DOHH2 (cell line): ENCODE results near the gene PPP1R13B.

Experiments
- H3F3A ChIP-seq: fragments of 200-600 bp; sonication (generic), shearing (Covaris generic); 2 replicates; pipeline ENCODE4 v1.6.0; 2016; ENCODE audit warnings: antibody characterized with exemption, mild to moderate bottlenecking; ENCODE audit not compliant: control insufficient read depth, insufficient read depth
- H3K27ac ChIP-seq: fragments of 200-600 bp; sonication (generic); 2 replicates; pipeline ENCODE4 v1.5.1; 2014; ENCODE audit warnings: low read depth, mild to moderate bottlenecking, low read length, moderate library complexity
- H3K27me3 ChIP-seq: fragments of 200-600 bp; sonication (generic); 2 replicates; pipeline ENCODE4 v1.6.1; 2014; ENCODE audit warnings: mild to moderate bottlenecking, low read length, mixed read lengths; ENCODE audit not compliant: control insufficient read depth
- H3K36me3 ChIP-seq: fragments of 200-600 bp; sonication (generic); 2 replicates; pipeline ENCODE4 v1.6.1; 2014; ENCODE audit warnings: mild to moderate bottlenecking, low read length, moderate library complexity, mixed read lengths; ENCODE audit not compliant: control insufficient read depth
- H3K4me1 ChIP-seq: fragments of 200-600 bp; sonication (generic); 2 replicates; pipeline ENCODE4 v1.6.1; 2014; ENCODE audit warnings: mild to moderate bottlenecking, low read length, mixed read lengths; ENCODE audit not compliant: control insufficient read depth
- H3K4me2 ChIP-seq: fragments of 200-600 bp; sonication (generic); 2 replicates; pipeline ENCODE4 v1.6.0; 2014; ENCODE audit warnings: mild to moderate bottlenecking, low read length, moderate library complexity
- H3K4me3 ChIP-seq: fragments of 200-600 bp; sonication (generic); 2 replicates; pipeline ENCODE4 v1.5.1; 2014; ENCODE audit warnings: mild to moderate bottlenecking, low read length, mixed read lengths
- H3K79me2 ChIP-seq: fragments of 200-600 bp; sonication (generic); 2 replicates; pipeline ENCODE4 v1.6.1; 2014; ENCODE audit warnings: mild to moderate bottlenecking, low read length, mixed read lengths; ENCODE audit not compliant: control insufficient read depth
- H3K9me2 ChIP-seq: fragments of 200-600 bp; sonication (generic); replicated peaks from 2 replicates; pipeline ENCODE4 v1.6.1; 2014; ENCODE audit warnings: mild to moderate bottlenecking, low read length, mixed read lengths; ENCODE audit not compliant: control insufficient read depth
- H3K9me3 ChIP-seq: fragments of 200-600 bp; sonication (generic); 2 replicates; pipeline ENCODE4 v1.6.1; 2014; ENCODE audit warnings: antibody characterized with exemption, low read length, mixed read lengths; ENCODE audit not compliant: control insufficient read depth, insufficient read depth
- H4K20me1 ChIP-seq: fragments of 200-600 bp; sonication (generic); 2 replicates; pipeline ENCODE4 v1.6.0; 2014; ENCODE audit warnings: low read depth, mild to moderate bottlenecking, antibody characterized with exemption, low read length, moderate library complexity; ENCODE audit not compliant: control insufficient read depth, insufficient read depth
- EZH2phosphoT487 ChIP-seq: fragments of 200-600 bp; sonication (generic); IDR thresholded peaks from 2 replicates; pipeline ENCODE4 v1.6.1; 2017; ENCODE audit warnings: borderline replicate concordance, mild to moderate bottlenecking, antibody characterized with exemption, low read length, moderate library complexity, mixed read lengths
- TF ChIP-seq, protein P1 (sequence below): fragments of 200-600 bp; sonication (generic); IDR thresholded peaks from one replicate; pipeline ENCODE4 v1.5.1; 2014; ENCODE audit warnings: antibody characterized with exemption, mild to moderate bottlenecking, low read depth, low read length; ENCODE audit not compliant: poor library complexity, severe bottlenecking

The PPP1R13B gene

GRCh38 chr14:103702497-103703432, 144.6 kb downstream of the PPP1R13B start:
- no peaks in the 10 kb centered on the region; the same call in 1 of the 2 replicates for H4K20me1 ChIP-seq
- H3F3A ChIP-seq = peaks cover 6% of the 10 kb centered on the region; the same call in 1 of the 2 replicates
- H3K4me1 ChIP-seq = peaks cover 58% of the 10 kb centered on the region
- H3K4me3 ChIP-seq = no peak overlapping the region
- no peaks in the 10 kb centered on the region for H3K27me3 ChIP-seq
- peaks cover 32% of the 10 kb centered on the region for H3K79me2 ChIP-seq
- H3K27ac ChIP-seq = peak overlapping the region; percentile 57
- peaks cover 93% of the 10 kb centered on the region for H3K36me3 ChIP-seq
- H3K9me3 ChIP-seq = no peaks in the 10 kb centered on the region
- H3K4me2 ChIP-seq = 0 out of 2 replicates have a peak overlapping the region, but pooled peaks have one; percentile 34
- TF ChIP-seq, protein P1, sequence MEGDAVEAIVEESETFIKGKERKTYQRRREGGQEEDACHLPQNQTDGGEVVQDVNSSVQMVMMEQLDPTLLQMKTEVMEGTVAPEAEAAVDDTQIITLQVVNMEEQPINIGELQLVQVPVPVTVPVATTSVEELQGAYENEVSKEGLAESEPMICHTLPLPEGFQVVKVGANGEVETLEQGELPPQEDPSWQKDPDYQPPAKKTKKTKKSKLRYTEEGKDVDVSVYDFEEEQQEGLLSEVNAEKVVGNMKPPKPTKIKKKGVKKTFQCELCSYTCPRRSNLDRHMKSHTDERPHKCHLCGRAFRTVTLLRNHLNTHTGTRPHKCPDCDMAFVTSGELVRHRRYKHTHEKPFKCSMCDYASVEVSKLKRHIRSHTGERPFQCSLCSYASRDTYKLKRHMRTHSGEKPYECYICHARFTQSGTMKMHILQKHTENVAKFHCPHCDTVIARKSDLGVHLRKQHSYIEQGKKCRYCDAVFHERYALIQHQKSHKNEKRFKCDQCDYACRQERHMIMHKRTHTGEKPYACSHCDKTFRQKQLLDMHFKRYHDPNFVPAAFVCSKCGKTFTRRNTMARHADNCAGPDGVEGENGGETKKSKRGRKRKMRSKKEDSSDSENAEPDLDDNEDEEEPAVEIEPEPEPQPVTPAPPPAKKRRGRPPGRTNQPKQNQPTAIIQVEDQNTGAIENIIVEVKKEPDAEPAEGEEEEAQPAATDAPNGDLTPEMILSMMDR = no peak
- TF ChIP-seq EZH2phosphoT487 = no peak
- H3K9me2 ChIP-seq = no peaks in the 10 kb centered on the region

DNA sequence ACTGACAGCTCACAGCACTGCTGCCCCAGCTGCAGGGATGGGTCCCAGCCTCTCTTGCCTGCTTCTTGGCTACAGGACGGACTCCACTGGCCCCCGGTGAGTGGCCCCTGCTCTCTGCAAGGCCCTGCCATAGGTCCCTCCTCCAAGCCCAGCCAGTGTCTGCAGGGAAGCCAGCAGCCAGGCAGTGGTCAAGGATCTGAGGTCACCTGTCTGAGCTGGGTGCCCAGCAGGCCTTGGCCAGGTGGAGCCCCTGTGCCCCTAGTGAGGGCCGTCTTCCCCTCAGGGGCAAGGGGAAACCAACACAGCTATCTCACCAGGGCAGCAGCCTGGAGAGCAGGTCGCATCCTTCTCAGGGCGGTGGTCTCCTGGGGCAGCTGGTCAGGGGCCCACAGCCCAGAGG, 145.3 kb downstream of the PPP1R13B start:
- TF ChIP-seq, protein P1 = no peak
- no peak for TF ChIP-seq EZH2phosphoT487
- H4K20me1 ChIP-seq = no peaks in the 10 kb centered on the region; the same call in 1 of the 2 replicates
- no peaks in the 10 kb centered on the region for H3K27me3 ChIP-seq
- peak overlapping the region; percentile 34 for H3K4me2 ChIP-seq
- peaks cover 64% of the 10 kb centered on the region for H3K4me1 ChIP-seq
- H3K9me3 ChIP-seq = no peaks in the 10 kb centered on the region
- peak overlapping the region; percentile 57 for H3K27ac ChIP-seq
- peaks cover 38% of the 10 kb centered on the region for H3K79me2 ChIP-seq
- peaks cover 8% of the 10 kb centered on the region for H3F3A ChIP-seq
- no peak overlapping the region for H3K4me3 ChIP-seq
- H3K36me3 ChIP-seq = peaks cover 93% of the 10 kb centered on the region
- H3K9me2 ChIP-seq = no peaks in the 10 kb centered on the region

- Histone ChIP-seq H3K27me3 (no peaks in the 10 kb centered on the region), H3K27ac (peak overlapping the region; percentile 57), H3F3A (peaks cover 19% of the 10 kb centered on the region), H3K79me2 (peaks cover 47% of the 10 kb centered on the region), H4K20me1 (no peaks in the 10 kb centered on the region; the same call in 1 of the 2 replicates), H3K4me3 (no peak overlapping the region), H3K4me2 (peak overlapping the region; percentile 34), H3K36me3 (peaks cover 92% of the 10 kb centered on the region), H3K9me2 (no peaks in the 10 kb centered on the region), H3K9me3 (no peaks in the 10 kb centered on the region), H3K4me1 (peaks cover 76% of the 10 kb centered on the region)
- TF ChIP-seq, protein P1 = no peak
- no peak for TF ChIP-seq EZH2phosphoT487
Observed at GRCh38 chr14:103700753-103701490, 146.5 kb downstream of the PPP1R13B start.
